GM19240 (cell line): ENCODE results near the gene KLHDC8B.
"Not testable (repeated sequence)": the region's sequence is repeated elsewhere in the genome, so short reads cannot be mapped to it uniquely, and the experiment has no call there.

Source experiments
- DNase-seq: peaks from one replicate; pipeline ENCODE4 v3.0.0; 2011; ENCODE audit warnings: low spot score; ENCODE audit not compliant: insufficient read length

Gene KLHDC8B

GRCh38 chr3:49181351-49181750, 10.0 kb downstream of the KLHDC8B start:
- no peak for DNase-seq

- DNase-seq, result no peak
These were observed 11.3 kb downstream of the KLHDC8B start for GRCh38 chr3:49182682-49183081.

GRCh38 chr3:49183873-49184272, 12.5 kb downstream of the KLHDC8B start:
- no peak for DNase-seq

- no peak for DNase-seq
These were observed 20.3 kb downstream of the KLHDC8B start for GRCh38 chr3:49191741-49192140.

- DNase-seq, result no peak
These were observed 26.8 kb downstream of the KLHDC8B start for GRCh38 chr3:49198161-49198560.

GRCh38 chr3:49198611-49199230, 27.3 kb downstream of the KLHDC8B start:
- DNase-seq, result no peak

GRCh38 chr3:49199239-49199899, 28.0 kb downstream of the KLHDC8B start:
- no peak for DNase-seq

GRCh38 chr3:49199900-49200281, 28.5 kb downstream of the KLHDC8B start:
- no peak for DNase-seq

- DNase-seq, result no peak
These were observed 42.1 kb downstream of the KLHDC8B start for GRCh38 chr3:49213541-49213943.

GRCh38 chr3:49213998-49214397, 42.6 kb downstream of the KLHDC8B start:
- no peak for DNase-seq

GRCh38 chr3:49216687-49217086, 45.3 kb downstream of the KLHDC8B start:
- DNase-seq, result not testable (repeated sequence)

- not testable (repeated sequence) for DNase-seq
These were observed 45.7 kb downstream of the KLHDC8B start for GRCh38 chr3:49217108-49217507.

GRCh38 chr3:49217688-49218470, 46.5 kb downstream of the KLHDC8B start:
- DNase-seq, result no peak

- not testable (repeated sequence) for DNase-seq
These were observed 47.1 kb downstream of the KLHDC8B start for GRCh38 chr3:49218471-49218989.

- no peak for DNase-seq
These were observed 47.7 kb downstream of the KLHDC8B start for GRCh38 chr3:49219132-49219531.

GRCh38 chr3:49220985-49221563, 49.7 kb downstream of the KLHDC8B start:
- not testable (repeated sequence) for DNase-seq

- no peak for DNase-seq
These were observed 50.6 kb downstream of the KLHDC8B start for GRCh38 chr3:49222002-49222401.
